Breast epithelium (tissue), 4 donors: ENCODE data around the gene NPR2. TPM values are rescaled to one million over a fixed set of nuclear protein-coding genes. Genes with fewer than 3 reads are reported as not detected.

Experiments
- DNase-seq, 2 donors: peaks; one replicate each; pipeline ENCODE4 v3.0.0-alpha.2; 2019; ENCODE audit warnings: low spot score in 2 of 2
- H3K27ac ChIP-seq, 2 donors: fragments of 200-600 bp; sonication (generic) in 1 of 2; one replicate each; pipeline ENCODE4 v1.5.1; 2016 to 2019; ENCODE audit warnings: mild to moderate bottlenecking in 1 of 2
- H3K27me3 ChIP-seq, 2 donors: fragments of 200-600 bp; sonication (generic) in 1 of 2; one replicate each; pipeline versions ENCODE4 v1.5.1 to v1.6.0; 2017 to 2019; ENCODE audit warnings: control low read depth in 1 of 2, mild to moderate bottlenecking in 1 of 2
- H3K36me3 ChIP-seq: fragments of 200-600 bp; one replicate; pipeline ENCODE4 v1.5.1; 2019
- H3K4me1 ChIP-seq, 2 donors: fragments of 200-600 bp; sonication (generic); one replicate each; pipeline ENCODE4 v1.5.1; 2016 to 2019; ENCODE audit warnings: control low read depth in 1 of 2
- H3K4me3 ChIP-seq, 3 donors: fragments of 200-600 bp; sonication (generic); 1 replicate in 2 of 3; 2 replicates in 1 of 3; pipeline ENCODE4 v1.5.1; 2016 to 2019; ENCODE audit warnings: mild to moderate bottlenecking in 3 of 3, moderate library complexity in 2 of 3
- H3K9me3 ChIP-seq, 2 donors: fragments of 200-600 bp; sonication (generic) in 1 of 2; one replicate each; pipeline ENCODE4 v1.5.1; 2016 to 2019; ENCODE audit warnings: control low read depth in 1 of 2
- CTCF ChIP-seq, 3 donors: fragments of 450-650 bp; IDR thresholded peaks; one replicate each; pipeline ENCODE4 v1.5.1; 2016 to 2017; ENCODE audit warnings: antibody characterized with exemption in 3 of 3, mild to moderate bottlenecking in 3 of 3, moderate library complexity in 3 of 3
- POLR2A ChIP-seq: fragments of 450-650 bp; IDR thresholded peaks from one replicate; pipeline ENCODE4 v1.6.1; 2016; ENCODE audit warnings: antibody characterized with exemption, mild to moderate bottlenecking, moderate library complexity
- POLR2AphosphoS5 ChIP-seq, 3 donors: sonication (generic); formaldehyde crosslinking; IDR thresholded peaks; one replicate each; pipeline ENCODE4 v1.6.1; 2017; ENCODE audit warnings: antibody characterized with exemption in 3 of 3
- intact Hi-C: fragments of 100-400 bp; cut with DNase I; formaldehyde crosslinking; loops from one replicate; pipeline ENCODE4 v1.15.1; 2023; ENCODE audit warnings: low total_unique reads
- total RNA-seq, 3 donors: library from RNA; depleted of rRNA; stranded (reverse); fragments of >200 nt; gene quantifications; one replicate each; pipeline ENCODE4 v1.1.0, GENCODE V29; 2016

Gene NPR2
- total RNA-seq, 3 donors from 2014 or later: 10.2 to 34.2 (median 14.7) TPM

- TF ChIP-seq CTCF (IDR thresholded peaks at IDR 0.05) (no peak), POLR2AphosphoS5 (IDR thresholded peaks at IDR 0.05) (no peak), POLR2A (no peak)
- Histone ChIP-seq H3K9me3 (no peaks in the 10 kb centered on the region), H3K27ac (no peak overlapping the region), H3K36me3 (no peaks in the 10 kb centered on the region), H3K4me3 (peak overlapping the region in 1 of 3 donors; percentile 98), H3K4me1 (peaks cover 6 to 29% of the 10 kb centered on the region in 2 donors), H3K27me3 (no peaks in the 10 kb centered on the region)
- intact Hi-C loops: no loop called here
- DNase-seq: no peak
Observed at GRCh38 chr9:35745569-35745968, 45.8 kb upstream of the NPR2 start.

- H3K9me3 ChIP-seq: no peaks in the 10 kb centered on the region
- no peaks in the 10 kb centered on the region for H3K27me3 ChIP-seq
- TF ChIP-seq POLR2A: no peak
- TF ChIP-seq POLR2AphosphoS5 (IDR thresholded peaks at IDR 0.05): no peak
- no peak for TF ChIP-seq CTCF (IDR thresholded peaks at IDR 0.05)
- peaks cover 6 to 29% of the 10 kb centered on the region in 2 donors for H3K4me1 ChIP-seq
- peak overlapping the region in 1 of 2 donors; percentile 42 for H3K27ac ChIP-seq
- no peak for DNase-seq
- peak overlapping the region; percentile 80 to 98 (median 87) for H3K4me3 ChIP-seq
- H3K36me3 ChIP-seq: no peaks in the 10 kb centered on the region
- intact Hi-C loops: no loop called here
Observed at GRCh38 chr9:35746583-35746982, 44.8 kb upstream of the NPR2 start.

GRCh38 chr9:35748242-35748857, 43.0 kb upstream of the NPR2 start:
- DNase-seq: no peak
- intact Hi-C loops: no loop called here
- no peaks in the 10 kb centered on the region for H3K36me3 ChIP-seq
- peak overlapping the region; percentile 80 to 98 (median 87) for H3K4me3 ChIP-seq
- H3K27me3 ChIP-seq: no peaks in the 10 kb centered on the region
- H3K4me1 ChIP-seq: peaks cover 6 to 29% of the 10 kb centered on the region in 2 donors
- H3K9me3 ChIP-seq: no peaks in the 10 kb centered on the region
- peak overlapping the region; percentile 93 to 95 for H3K27ac ChIP-seq
- TF ChIP-seq POLR2A: no peak

GRCh38 chr9:35748858-35749514, 42.4 kb upstream of the NPR2 start, which contains the start of the genes GBA2 and RGP1:
TSS of gene GBA2 (minus strand) at chr9:35749228. CDS start at chr9:35748704, 524 bp downstream.
TSS of gene RGP1 (plus strand) at chr9:35749287. CDS start at chr9:35749756, 469 bp downstream.
- Histone ChIP-seq H3K36me3 (no peaks in the 10 kb centered on the region), H3K4me3 (peak within 1 kb of the TSS; percentile 80 to 98 (median 87)), H3K27ac (peak within 1 kb of the TSS; percentile 93 to 95), H3K4me1 (peaks cover 6 to 29% of the 10 kb centered on the region in 2 donors), H3K27me3 (no peaks in the 10 kb centered on the region), H3K9me3 (no peaks in the 10 kb centered on the region)
- intact Hi-C loops: no loop called here
- TF ChIP-seq CTCF (IDR thresholded peaks at IDR 0.05): no peak
- TF ChIP-seq POLR2AphosphoS5 (IDR thresholded peaks at IDR 0.05): peak; percentile 61 to 83 (median 72)
- peak; percentile 23 for TF ChIP-seq POLR2A
- DNase-seq: peak; percentile 63 to 76

- DNase-seq: peak in 1 of 2 donors; percentile 50
- no peaks in the 10 kb centered on the region for H3K9me3 ChIP-seq
- no peaks in the 10 kb centered on the region for H3K36me3 ChIP-seq
- peak overlapping the region; percentile 93 to 95 for H3K27ac ChIP-seq
- H3K4me1 ChIP-seq: peaks cover 6 to 29% of the 10 kb centered on the region in 2 donors
- peak overlapping the region; percentile 80 to 98 (median 87) for H3K4me3 ChIP-seq
- no peaks in the 10 kb centered on the region for H3K27me3 ChIP-seq
- TF ChIP-seq POLR2A: no peak
- no peak for TF ChIP-seq POLR2AphosphoS5 (IDR thresholded peaks at IDR 0.05)
- no peak for TF ChIP-seq CTCF (IDR thresholded peaks at IDR 0.05)
- intact Hi-C loops: no loop called here
Observed at GRCh38 chr9:35749515-35750255, 41.7 kb upstream of the NPR2 start.
